HepG2 (cell line): ENCODE results near the gene SAMD10. TPM values are rescaled to one million over a fixed set of nuclear protein-coding genes. Genes with fewer than 3 reads are reported as not detected.
A peak's percentile ranks its signal among the peaks of the same experiment; 100 is the strongest.

ENCODE experiments used
- AHDC1 ChIP-seq: sonication (generic); formaldehyde crosslinking; IDR thresholded peaks from 2 replicates; pipeline ENCODE4 v1.5.1; 2020; ENCODE audit warnings: mild to moderate bottlenecking, missing genetic modification reagents, borderline replicate concordance
- ARHGAP35 ChIP-seq: sonication (generic); formaldehyde crosslinking; IDR thresholded peaks from 2 replicates; pipeline ENCODE4 v1.9.0; 2022; ENCODE audit warnings: mild to moderate bottlenecking, inconsistent platforms, moderate library complexity, missing genetic modification reagents, borderline replicate concordance
- BORCS8-MEF2B ChIP-seq: sonication (generic); formaldehyde crosslinking; IDR thresholded peaks from 2 replicates; pipeline ENCODE4 v1.8.0; 2022; ENCODE audit warnings: mild to moderate bottlenecking, missing genetic modification reagents
- FLYWCH1 ChIP-seq: sonication (generic); formaldehyde crosslinking; IDR thresholded peaks from 2 replicates; pipeline ENCODE4 v1.8.1; 2023; ENCODE audit warnings: mild to moderate bottlenecking, missing genetic modification reagents
- FOXC1 ChIP-seq: sonication (generic); formaldehyde crosslinking; IDR thresholded peaks from 2 replicates; pipeline ENCODE4 v1.8.0; 2022; ENCODE audit warnings: mild to moderate bottlenecking, missing genetic modification reagents, borderline replicate concordance
- HINFP ChIP-seq: sonication (generic); formaldehyde crosslinking; IDR thresholded peaks from 2 replicates; pipeline ENCODE4 v1.4.0; 2020; ENCODE audit warnings: low read depth, mild to moderate bottlenecking, missing genetic modification reagents
- HNF1B ChIP-seq: sonication (generic); formaldehyde crosslinking; IDR thresholded peaks from 2 replicates; pipeline ENCODE4 v1.5.1; 2020; ENCODE audit warnings: mild to moderate bottlenecking, moderate library complexity, missing genetic modification reagents
- KDM5B ChIP-seq: sonication (generic); formaldehyde crosslinking; IDR thresholded peaks from 2 replicates; pipeline ENCODE4 v1.4.0; 2020; ENCODE audit warnings: missing genetic modification reagents, mild to moderate bottlenecking, borderline replicate concordance
- LBX2 ChIP-seq: sonication (generic); formaldehyde crosslinking; IDR thresholded peaks from 2 replicates; pipeline ENCODE4 v1.5.0; 2020; ENCODE audit warnings: missing genetic modification reagents, mild to moderate bottlenecking, borderline replicate concordance
- MATR3 ChIP-seq: sonication (generic); formaldehyde crosslinking; IDR thresholded peaks from 2 replicates; pipeline ENCODE4 v1.4.0; 2020; ENCODE audit warnings: missing genetic modification reagents
- MEIS2 ChIP-seq: sonication (generic); formaldehyde crosslinking; IDR thresholded peaks from 2 replicates; pipeline ENCODE4 v1.9.0; 2021; ENCODE audit warnings: mild to moderate bottlenecking, missing genetic modification reagents
- RORA ChIP-seq: sonication (generic); formaldehyde crosslinking; IDR thresholded peaks from 2 replicates; pipeline ENCODE4 v1.5.0; 2020; ENCODE audit warnings: mild to moderate bottlenecking, missing genetic modification reagents, moderate library complexity
- SIN3B ChIP-seq: fragments of 150-350 bp; IDR thresholded peaks from 2 replicates; pipeline ENCODE4 v1.6.1; 2014; ENCODE audit warnings: low read length
- ZBTB38 ChIP-seq: sonication (generic); formaldehyde crosslinking; IDR thresholded peaks from 2 replicates; pipeline ENCODE4 v1.5.1; 2020; ENCODE audit warnings: mild to moderate bottlenecking, missing genetic modification reagents
- ZMAT3 ChIP-seq: sonication (generic); formaldehyde crosslinking; conservative IDR thresholded peaks from 2 replicates; pipeline ENCODE4 v1.7.0; 2021; ENCODE audit warnings: missing genetic modification reagents
- ZNF616 ChIP-seq: sonication (generic); formaldehyde crosslinking; IDR thresholded peaks from 2 replicates; pipeline ENCODE4 v1.5.0; 2020; ENCODE audit warnings: low read depth, mild to moderate bottlenecking, missing genetic modification reagents
- ZNF770 ChIP-seq: sonication (generic); formaldehyde crosslinking; IDR thresholded peaks from 2 replicates; pipeline ENCODE4 v1.5.0; 2020; ENCODE audit warnings: mild to moderate bottlenecking, missing genetic modification reagents
- ZSCAN22 ChIP-seq: sonication (generic); formaldehyde crosslinking; IDR thresholded peaks from 2 replicates; pipeline ENCODE4 v1.4.0; 2020; ENCODE audit warnings: mild to moderate bottlenecking, missing genetic modification reagents
- polyA plus RNA-seq, 8 experiments: library from polyadenylated mRNA; depleted of rRNA in 3 of 8; stranded (reverse) in 7 of 8; unstranded in 1 of 8; fragments of >200 nt; fragmentation: Illumina TruSeq in 4 of 8; extraction: Trizol in 4 of 8; gene quantifications; 2 replicates each; pipeline versions ENCODE4 v1.2.1 to v1.2.3, GENCODE V29; 2011 to 2016; ENCODE audit warnings: low read depth in 4 of 8, missing spikeins in 1 of 8, mixed read lengths in 1 of 8; ENCODE audit not compliant: insufficient read depth in 1 of 8
- total RNA-seq, 5 experiments: library from RNA; depleted of rRNA; stranded (reverse); fragments of >200 nt; fragmentation: Illumina TruSeq; extraction: Trizol; gene quantifications; 2 replicates each; pipeline ENCODE4 v1.2.3, GENCODE V29; 2016; ENCODE audit warnings: low read depth in 1 of 5

SAMD10 gene
- total and polyA plus RNA-seq, 2 of the 13 experiments (the other 11 are each of a cell fraction or from before 2014, with no cell fraction given), result 6.1 to 11.0 TPM

GRCh38 chr20:64023361-64024140, 44.1 kb upstream of the SAMD10 start (continued):
- TF ChIP-seq ZNF616 (no peak), RORA (CRISPR knock-in tag) (no peak), HINFP (CRISPR knock-in tag) (no peak), BORCS8-MEF2B (CRISPR knock-in tag) (no peak), ZSCAN22 (CRISPR knock-in tag) (no peak; the same call in 1 of the 2 replicates), ZNF770 (CRISPR knock-in tag) (no peak), HNF1B (CRISPR knock-in tag) (no peak), KDM5B (peak; percentile 88), SIN3B (no peak), MEIS2 (CRISPR knock-in tag) (no peak), LBX2 (CRISPR knock-in tag) (peak; percentile 63; the same call in 1 of the 2 replicates), ZBTB38 (CRISPR knock-in tag) (no peak; the same call in 1 of the 2 replicates), MATR3 (CRISPR knock-in tag) (no peak), ARHGAP35 (no peak), FLYWCH1 (CRISPR knock-in tag) (no peak), AHDC1 (no peak), ZMAT3 (CRISPR knock-in tag) (no peak), FOXC1 (peak; percentile 62; the same call in 1 of the 2 replicates)
